G401 (cell line): ENCODE data around the gene PLEKHS1. TPM values are rescaled to one million over a fixed set of nuclear protein-coding genes. Genes with fewer than 3 reads are reported as not detected.

ENCODE experiments used
- DNase-seq: peaks from one replicate; pipeline ENCODE4 v3.0.0-alpha.2; 2015; ENCODE audit warnings: low spot score
- in situ Hi-C: cut with HindIII; loops from 2 replicates; pipeline ENCODE4 v1.10.0; 2016; ENCODE audit warnings: low sequenced_read_pairs, mixed read lengths
- total RNA-seq: library from RNA; depleted of rRNA; stranded (reverse); fragments of >200 nt; shearing (Covaris generic); gene quantifications from 2 replicates; pipeline ENCODE4 v1.2.3, GENCODE V29; 2014; rRNA removed

PLEKHS1 gene
- not detected in 2 replicates for total RNA-seq

DNA sequence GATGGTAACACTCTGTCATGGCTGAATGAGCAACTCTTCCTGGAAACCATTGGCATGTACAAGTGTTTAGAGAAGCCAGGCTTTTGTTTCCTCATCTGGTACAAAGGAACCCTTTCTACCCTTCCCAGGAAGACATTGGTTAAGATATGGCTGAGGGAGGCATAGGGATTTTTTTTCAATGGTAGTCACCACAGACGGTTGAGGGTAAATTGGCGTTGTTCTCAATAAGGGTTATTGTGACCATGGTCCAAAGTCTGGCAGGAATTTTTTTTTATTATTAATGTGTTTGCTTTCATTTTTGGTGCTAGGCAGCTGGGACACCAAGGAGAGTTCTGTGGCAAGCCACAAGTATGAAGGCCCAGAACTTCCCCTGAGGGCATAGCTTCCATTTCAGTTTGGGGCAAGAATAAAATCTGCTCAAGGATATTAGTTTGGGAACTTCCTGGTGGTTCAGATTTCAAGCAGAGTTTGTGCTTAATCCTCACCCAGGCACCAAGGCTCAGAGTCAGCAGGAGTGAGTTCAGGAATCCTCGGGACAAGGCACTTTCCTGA is at the start of gene PLEKHS1:
Gene PLEKHS1, plus strand, starts transcription at position 502 of the 552 bp plus-strand sequence. CDS start 3,596 bp downstream, outside the sequence.
- DNase-seq: no peak
- in situ Hi-C loops: no loop called here

GRCh38 chr10:113704637-113705343 is 46.7 kb upstream of the PLEKHS1 start:
- in situ Hi-C loops: no loop called here
- DNase-seq: peak; percentile 43

GRCh38 chr10:113705344-113705652 is 46.2 kb upstream of the PLEKHS1 start:
- DNase-seq: no peak
- in situ Hi-C loops: no loop called here

DNA sequence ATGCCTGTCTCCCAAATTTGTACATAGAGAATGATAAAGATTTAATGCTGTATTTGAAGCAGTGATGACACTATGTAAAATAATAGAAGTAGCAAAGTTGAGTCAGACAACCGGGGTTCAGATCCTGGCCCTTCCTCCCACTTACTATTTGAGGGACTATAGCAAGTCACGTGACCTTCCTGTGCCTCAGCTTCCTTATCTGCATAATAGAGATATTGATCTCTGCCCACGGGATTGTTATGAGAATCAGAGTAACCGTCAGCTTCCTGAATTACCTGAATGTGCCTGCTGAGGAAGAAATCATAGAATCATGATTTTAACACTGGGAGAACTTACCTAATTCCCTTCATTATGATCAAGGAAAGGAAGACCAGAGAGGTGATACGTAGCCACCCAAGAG is 44.9 kb upstream of the PLEKHS1 start:
- DNase-seq: no peak
- in situ Hi-C loops: no loop called here

- in situ Hi-C loops: no loop called here
- DNase-seq: no peak
These were observed 42.8 kb upstream of the PLEKHS1 start for GRCh38 chr10:113708640-113709039.

GRCh38 chr10:113709221-113709838 is 42.2 kb upstream of the PLEKHS1 start:
- DNase-seq: peak; percentile 13
- in situ Hi-C loops: no loop called here

DNA sequence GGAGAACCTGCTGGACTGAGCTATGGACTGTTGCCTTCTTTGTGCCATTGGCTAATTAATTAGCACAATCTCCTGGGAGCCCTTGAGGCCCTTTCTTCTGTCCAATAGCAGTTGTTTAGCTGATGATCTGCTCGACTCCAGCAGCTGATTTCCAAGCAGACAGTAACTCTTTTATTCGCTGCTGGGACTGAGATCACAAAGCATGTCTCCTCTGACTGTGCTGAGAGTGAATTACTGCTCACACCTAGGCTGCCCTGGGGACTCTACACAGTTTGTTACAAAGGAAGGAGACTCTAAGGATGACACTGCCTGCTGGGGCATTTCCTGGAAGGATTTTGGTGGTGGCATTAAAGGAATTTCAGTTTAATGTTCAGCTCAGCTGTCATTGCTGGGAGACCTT is 40.3 kb upstream of the PLEKHS1 start:
- DNase-seq: no peak

GRCh38 chr10:113712024-113712423 is 39.5 kb upstream of the PLEKHS1 start:
- in situ Hi-C loops: no loop called here
- no peak for DNase-seq

More for the DNA sequence above, 40.3 kb upstream of the PLEKHS1 start:
- in situ Hi-C loops: no loop called here

DNA sequence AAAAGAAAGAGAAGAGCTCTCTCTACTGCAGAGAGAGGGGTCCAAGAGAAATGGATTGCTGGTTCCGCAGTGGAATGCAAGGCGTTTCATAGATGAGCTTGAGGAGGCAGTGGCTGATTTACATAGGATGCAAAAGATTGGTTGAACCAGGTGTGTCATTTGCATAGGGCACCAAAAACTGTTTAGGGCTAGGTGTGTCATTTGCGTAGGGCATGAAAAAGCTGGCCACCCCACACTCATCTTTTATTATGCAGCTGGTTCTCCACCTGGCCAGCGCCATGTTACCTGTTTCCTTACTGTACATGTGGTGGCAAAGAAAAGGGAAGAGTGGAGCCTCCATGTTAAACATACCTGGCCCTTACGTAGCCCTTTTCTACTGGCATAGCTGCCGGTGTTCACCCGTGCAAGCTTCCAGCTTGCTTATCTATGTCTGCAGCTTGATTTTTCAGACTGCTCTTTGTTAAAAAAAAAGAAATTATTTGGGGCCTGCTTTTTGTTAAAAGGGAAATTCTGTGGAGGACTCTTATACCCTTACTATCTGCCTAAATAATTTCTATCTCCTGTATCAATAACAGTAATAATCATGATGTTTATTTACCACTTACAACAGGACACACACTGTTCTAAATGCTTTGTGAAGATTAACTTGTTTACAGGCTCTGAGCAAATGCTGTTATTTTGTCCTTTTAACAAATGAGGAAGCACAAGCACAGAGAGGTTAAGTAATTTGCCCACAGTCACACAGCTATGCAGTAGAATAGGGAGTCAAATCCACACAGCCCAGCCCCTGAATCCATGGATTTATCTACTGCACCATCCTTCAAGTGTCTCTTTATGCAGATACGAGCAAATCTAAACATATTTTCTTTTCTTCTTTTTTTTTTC is 38.5 kb upstream of the PLEKHS1 start:
- in situ Hi-C loops: no loop called here
- no peak for DNase-seq

DNA sequence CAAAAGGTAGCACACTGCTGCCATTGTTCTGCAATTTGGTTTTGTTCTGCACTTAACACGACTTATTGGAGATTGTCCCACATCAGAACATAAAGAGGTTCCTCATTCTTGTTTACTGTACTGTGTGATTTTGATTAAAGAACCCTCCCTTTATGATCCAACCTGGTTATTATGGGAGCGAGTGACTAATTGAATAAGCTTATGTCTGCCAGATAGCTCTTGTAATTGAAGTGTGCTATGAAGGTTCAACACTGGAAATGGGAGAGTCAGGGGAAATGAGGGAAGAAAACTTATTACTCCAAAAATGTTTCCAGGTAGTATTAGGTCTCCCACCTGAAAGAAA is 37.9 kb upstream of the PLEKHS1 start:
- DNase-seq: no peak
- in situ Hi-C loops: no loop called here

DNA sequence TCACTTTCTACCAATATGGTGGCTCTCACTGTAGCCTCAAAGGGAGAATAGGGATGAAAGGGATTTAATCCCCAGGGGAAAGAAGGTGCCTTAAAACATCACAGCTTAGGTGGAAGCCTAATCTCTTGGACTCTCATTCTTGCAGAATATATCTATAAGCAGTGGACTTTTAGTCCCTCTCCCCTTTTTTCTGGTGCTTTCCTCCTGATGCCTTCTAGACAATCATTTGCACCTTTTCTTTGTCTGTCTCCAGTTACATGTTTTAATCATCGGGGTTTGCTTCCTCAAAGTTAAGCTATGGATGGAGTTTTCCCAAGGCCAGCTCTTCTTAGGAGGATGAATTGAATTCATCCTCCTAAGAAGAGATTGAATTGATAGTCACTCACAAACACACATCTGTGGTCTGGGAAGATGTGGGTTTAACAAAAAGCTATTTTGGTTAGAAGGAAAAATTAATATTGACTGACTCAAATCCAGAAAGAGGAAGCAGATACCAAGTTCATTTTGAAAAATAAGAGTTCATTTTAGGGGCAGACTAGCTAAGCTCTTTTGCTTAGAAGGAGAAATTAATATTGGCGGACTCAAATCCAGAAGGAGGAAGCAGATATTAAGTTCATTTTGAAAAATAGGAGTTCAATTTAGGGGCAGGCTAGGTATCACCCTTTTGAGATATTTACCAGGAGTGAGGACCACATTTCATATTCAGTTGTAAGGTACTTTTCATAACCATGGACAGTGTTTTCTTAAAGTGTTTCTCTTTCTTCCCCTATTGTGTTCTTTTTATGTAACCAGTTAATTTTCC is 35.2 kb upstream of the PLEKHS1 start:
- in situ Hi-C loops: no loop called here
- DNase-seq: no peak

DNA sequence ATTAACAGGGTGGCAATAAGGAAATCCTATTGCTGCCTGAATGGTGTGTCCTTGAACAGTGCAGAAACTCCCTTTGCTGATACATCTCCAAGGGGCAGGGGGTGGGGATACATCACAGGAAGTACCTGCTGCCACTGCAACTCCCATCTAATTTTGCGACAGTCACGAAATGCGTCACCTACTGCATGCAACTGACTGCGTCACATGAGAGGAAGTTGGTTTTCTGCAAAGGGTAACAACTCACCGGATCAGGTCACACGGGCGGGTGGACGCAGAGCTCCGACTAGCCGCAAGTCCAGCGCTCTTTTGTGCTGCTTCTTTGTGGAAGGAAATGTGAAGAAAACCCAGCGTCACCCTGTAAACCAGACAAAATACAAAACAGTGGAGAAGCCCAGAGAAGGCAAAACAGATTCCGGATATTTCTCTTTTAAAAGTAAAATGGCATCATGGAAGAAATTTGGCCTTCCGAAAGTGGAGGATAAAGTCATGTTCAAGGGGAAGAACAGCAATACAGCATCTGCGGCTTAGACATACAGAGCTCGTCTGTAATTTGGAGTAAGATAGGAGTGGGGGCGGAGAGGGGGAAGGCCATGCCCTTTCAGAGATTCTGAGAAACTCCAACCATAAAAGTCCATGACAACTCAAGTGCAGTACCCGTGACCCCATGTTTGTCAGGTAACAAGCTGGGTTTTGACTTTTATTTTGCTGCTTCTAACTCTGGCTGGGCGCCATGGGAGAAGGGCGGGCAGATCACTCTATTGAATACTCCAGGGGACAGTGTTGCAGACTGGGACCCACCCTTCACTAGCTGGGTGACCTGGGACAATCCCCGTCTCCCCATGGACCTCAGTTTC is 32.3 kb upstream of the PLEKHS1 start:
- in situ Hi-C loops: no loop called here

DNA sequence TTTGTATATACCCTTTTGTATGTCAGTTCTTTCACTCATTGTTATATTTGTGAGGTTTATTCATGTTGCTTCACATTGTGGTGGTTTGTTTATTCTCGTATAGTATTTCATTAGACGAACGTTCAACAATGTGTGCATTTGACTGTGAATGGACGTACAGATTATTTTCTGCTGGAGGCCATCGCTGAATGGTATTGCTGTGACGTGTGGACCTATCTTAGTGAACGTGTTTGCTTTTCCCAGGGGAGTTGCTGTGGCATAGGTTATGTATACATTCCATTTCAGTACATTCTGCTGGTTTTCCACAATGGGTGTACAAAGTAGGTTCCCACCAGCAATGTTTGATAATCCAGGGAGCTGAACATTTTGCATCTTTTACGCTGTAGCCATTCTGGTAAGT is 31.1 kb upstream of the PLEKHS1 start:
- in situ Hi-C loops: no loop called here
- DNase-seq: no peak

More for the DNA sequence above, 32.3 kb upstream of the PLEKHS1 start:
- no peak for DNase-seq

- in situ Hi-C loops: no loop called here
- no peak for DNase-seq
These were observed 19.2 kb upstream of the PLEKHS1 start for GRCh38 chr10:113732160-113732881.

DNA sequence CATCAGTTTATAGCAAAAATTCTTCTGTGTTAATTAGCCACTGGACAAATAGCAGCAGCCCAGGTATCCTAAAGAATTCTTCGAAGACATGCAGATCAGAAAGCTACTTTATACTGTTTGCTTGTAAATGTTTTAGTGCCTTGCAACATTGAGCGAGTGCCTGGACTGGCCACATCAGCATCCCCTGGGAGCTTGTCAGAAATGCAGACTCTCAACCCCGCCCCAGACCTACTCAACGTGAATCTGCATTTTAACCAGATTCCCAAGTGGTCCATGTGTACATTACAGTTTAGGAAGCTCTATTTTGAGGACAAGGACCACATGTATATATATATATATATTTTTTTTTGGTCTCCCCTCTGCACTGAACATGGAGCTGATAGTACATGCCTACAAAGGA is 18.5 kb upstream of the PLEKHS1 start:
- no peak for DNase-seq
- in situ Hi-C loops: no loop called here

DNA sequence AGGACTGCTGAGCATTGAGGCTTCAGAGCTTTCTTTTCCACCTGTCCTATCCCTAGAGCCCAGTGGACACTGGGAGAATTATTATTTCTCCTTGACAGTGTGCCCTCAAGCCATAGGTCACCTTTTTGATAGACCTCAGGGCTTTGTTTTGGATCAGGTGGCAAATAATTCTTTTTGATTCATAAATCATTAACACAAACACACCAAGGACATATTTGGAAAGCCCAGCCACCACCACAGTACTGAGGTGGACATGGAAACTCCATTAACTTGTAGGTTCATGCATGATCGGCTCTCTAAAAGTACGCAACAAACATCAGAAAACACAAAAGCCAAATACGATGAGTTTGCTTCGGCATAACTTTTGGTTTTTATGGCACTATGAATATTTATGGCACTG is 17.8 kb upstream of the PLEKHS1 start:
- in situ Hi-C loops: no loop called here
- DNase-seq: no peak

DNA sequence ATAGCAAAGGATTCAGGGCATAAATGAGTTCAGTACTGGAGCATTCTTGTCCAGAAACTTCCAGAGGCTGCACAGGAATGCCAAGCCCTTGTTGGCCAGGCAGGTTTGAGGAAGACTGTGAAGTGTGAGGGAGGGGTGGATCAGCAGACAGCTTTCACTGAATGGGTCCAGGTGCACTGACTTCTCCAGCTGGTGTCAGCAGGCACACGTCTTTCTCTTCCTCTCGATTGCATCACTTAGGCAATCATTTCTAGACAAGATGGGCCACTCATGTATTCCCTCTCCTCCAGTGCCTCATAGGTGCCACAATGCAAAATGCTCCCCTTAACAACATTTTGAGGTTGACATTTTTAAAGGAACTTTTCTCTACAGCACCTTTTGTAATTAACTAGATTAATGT is 15.6 kb upstream of the PLEKHS1 start:
- in situ Hi-C loops: no loop called here
- DNase-seq: no peak

DNA sequence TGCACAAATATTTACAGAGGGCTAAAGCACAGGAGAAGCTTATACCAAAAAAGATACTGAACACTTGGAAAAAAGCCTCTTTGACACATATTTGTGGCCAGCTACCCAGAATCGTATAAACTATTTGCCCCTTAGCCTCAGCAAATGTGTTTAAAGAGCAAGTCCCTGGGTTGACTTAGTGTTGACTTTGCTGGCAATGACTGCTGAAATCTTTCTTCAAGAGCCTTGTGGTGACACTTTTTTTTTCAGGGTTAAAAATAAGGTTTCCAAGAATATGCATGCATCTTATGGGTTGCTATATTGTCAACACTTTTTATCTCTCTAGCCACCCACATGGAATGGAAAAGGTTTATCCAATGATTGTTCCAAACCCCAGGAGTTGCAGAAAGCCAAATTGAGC is 14.9 kb upstream of the PLEKHS1 start:
- no peak for DNase-seq
- in situ Hi-C loops: no loop called here
